GM13976 (cell line): Measurements from ENCODE around the gene PRSS53.

Experiments used
- DNase-seq: peaks from one replicate; pipeline ENCODE4 v3.0.0; 2012; ENCODE audit warnings: low spot score
- in situ Hi-C: fragments of 300-500 bp; cut with MboI; formaldehyde crosslinking; loops from one replicate; pipeline ENCODE4 v1.12.0; 2022; ENCODE audit warnings: low sequenced_read_pairs, mixed read lengths, inconsistent platforms; ENCODE audit not compliant: unreplicated experiment
- TF ChIP-seq, protein P1 (sequence below): IDR thresholded peaks from 2 replicates; pipeline ENCODE4 v1.5.1; 2012; ENCODE audit warnings: borderline replicate concordance, mild to moderate bottlenecking; ENCODE audit not compliant: insufficient read depth; ENCODE audit errors: extremely low read depth, missing control alignments, control extremely low read depth

The PRSS53 gene

DNA sequence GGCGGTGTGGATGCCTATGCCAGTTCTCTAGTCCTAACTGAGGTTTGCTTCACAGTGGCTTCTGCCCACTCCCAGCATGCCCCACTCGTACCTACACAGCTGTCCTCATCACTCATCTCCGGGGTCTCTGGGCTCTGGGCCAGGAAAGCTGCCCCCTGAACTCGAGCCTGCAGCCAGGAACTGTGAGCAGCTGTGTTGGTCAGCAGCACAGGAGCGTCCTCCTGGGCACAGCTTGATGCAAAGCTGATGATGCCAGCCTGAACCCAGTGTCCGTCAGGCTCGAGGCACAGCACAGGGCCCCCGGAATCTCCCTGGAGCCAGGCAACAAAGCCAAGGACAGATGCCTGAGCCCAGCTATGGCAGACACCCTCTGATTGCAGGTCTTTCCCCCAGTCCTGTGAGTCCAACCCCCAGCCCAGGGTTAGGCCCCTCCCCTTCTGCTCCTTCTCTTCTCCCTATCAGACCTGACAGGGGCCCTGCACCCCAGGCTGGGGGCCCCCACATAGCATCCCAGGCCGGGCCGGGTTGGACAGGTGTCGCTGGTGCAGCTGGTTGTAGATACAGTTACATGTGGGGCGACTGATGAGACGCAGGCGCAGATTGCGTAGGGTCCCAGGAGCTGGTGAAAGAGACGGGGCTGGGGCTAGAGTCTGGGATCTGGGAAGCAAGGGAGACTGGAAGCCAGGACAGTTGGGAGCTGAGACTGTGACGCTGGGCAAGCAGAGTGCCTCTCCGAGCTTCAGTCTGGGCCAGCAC is 2.7 kb downstream of the PRSS53 start:
- DNase-seq, result no peak
- in situ Hi-C loops, result no loop called here
- TF ChIP-seq, protein P1, sequence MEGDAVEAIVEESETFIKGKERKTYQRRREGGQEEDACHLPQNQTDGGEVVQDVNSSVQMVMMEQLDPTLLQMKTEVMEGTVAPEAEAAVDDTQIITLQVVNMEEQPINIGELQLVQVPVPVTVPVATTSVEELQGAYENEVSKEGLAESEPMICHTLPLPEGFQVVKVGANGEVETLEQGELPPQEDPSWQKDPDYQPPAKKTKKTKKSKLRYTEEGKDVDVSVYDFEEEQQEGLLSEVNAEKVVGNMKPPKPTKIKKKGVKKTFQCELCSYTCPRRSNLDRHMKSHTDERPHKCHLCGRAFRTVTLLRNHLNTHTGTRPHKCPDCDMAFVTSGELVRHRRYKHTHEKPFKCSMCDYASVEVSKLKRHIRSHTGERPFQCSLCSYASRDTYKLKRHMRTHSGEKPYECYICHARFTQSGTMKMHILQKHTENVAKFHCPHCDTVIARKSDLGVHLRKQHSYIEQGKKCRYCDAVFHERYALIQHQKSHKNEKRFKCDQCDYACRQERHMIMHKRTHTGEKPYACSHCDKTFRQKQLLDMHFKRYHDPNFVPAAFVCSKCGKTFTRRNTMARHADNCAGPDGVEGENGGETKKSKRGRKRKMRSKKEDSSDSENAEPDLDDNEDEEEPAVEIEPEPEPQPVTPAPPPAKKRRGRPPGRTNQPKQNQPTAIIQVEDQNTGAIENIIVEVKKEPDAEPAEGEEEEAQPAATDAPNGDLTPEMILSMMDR, result no peak

DNA sequence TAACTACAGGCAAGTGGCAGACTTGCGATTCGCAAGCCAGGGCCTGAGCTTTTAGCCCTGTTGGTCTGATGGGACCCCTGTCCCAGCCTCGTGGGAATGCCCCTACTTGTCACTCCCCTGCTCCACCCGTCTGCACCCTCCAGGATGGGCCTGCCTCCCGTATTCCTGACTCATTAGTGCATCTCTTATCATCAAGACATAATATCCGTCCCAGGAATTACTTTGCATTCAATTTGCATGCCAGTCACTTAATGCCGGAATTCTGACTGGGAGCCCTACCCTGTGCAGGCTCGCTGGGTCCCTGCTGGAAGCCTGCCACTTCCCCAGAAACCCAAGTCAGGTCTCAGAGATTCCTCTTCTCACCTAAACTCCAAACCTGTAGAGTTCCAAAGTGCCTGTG is 3.3 kb downstream of the PRSS53 start:
- no peak for DNase-seq
- in situ Hi-C loops, result no loop called here
- TF ChIP-seq, protein P1, result no peak

DNA sequence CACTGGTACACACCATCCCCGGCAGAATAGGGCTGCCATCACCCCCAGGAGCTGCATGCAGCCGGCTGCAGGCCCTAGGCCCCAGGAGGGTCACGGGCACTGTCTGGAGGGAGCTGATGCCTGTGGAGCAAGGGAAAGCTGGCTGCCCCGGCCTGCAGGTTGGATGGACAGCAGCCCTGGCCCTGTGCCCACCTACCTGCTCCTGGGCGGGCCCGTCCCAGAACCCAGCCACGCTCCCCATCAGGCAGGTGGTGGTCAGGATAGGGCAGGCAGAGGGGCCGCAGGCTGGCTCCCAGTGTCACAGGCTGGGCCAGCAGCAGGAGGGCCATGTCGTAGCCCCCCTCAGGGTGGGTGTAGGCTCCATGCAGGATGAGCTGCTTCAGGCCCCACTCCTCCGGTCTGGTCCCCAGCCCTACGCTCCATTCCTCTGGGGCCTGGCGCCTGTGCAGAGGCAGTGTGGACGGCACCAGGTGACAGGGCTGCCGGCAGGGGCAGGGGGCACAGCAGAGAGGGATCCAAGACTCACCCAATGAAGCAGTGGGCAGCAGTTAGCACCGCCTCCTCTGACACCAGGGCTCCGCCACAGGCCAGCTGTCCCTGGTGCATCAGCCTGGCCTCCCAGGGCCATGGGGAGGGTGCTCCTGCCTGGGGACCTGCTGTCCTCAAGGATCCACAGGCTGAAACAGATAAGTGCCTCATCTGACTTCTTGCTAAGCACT is 4.0 kb downstream of the PRSS53 start:
- TF ChIP-seq, protein P1, result no peak
- in situ Hi-C loops, result no loop called here
- DNase-seq, result no peak

DNA sequence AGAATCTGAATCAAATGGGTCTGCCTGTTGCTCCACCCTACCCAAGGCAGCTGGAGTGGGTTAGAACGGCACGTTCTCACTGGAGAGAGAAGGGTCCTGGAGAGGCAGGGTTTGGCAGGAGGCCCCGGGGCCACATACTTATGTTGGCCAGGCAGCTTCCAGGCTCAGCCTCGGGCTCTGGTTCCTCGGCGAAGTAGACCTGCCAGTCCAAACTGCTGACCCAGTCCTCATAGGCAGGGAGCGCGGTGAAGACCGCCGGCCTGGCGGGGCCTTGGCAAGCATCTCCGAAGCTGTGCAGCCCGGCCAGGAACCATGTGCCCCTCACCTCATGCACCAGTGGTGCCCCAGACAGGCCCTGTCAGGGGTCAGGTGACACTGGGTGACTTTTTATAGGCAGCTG is 4.8 kb downstream of the PRSS53 start:
- TF ChIP-seq, protein P1, result no peak
- no peak for DNase-seq
- in situ Hi-C loops, result no loop called here

DNA sequence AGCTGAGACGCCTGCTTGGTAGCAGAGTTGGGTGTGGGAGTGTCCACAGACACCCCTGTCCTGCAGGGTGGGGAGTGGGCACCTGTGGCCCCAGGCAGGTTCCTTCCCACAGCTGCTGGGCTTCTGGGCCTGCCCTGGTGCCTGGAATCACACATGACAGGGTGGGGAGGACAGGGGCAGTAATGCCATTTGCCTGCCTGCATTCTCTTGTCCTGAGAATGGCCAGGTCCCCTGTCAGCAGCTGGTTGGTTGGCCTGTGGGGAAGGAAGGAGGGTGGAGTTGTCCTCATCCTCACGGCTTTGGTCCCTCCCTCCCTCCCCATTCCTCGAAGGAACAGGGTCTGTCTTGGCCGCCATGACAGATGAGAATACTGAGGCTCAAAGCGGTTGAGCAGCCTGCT is 5.2 kb downstream of the PRSS53 start:
- TF ChIP-seq, protein P1, result no peak
- in situ Hi-C loops, result no loop called here
- DNase-seq, result no peak

DNA sequence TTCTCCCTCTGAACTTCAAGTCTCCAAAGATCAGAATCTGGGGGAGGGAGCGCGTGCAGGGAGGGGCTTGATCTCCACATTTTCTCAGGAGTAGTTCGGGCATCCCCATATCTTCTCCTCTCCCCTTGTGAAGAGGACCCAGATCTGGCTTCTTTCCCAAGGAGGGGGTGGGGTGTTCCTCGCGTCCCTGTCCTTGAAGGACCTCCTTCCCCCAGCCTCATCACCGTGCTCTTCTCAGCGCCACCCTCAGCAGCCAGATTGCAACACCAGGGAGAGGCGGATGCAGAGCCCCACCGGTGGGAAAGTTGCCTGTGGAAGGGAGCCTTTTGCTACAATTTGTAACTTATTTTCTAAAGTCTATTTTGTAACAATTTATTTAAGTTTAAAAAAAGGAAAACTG is 5.7 kb downstream of the PRSS53 start:
- DNase-seq, result no peak
- in situ Hi-C loops, result no loop called here
- TF ChIP-seq, protein P1, result no peak
